Kidney (tissue), 14 donors: ENCODE results near the gene GNG13. TPM values are rescaled to one million over a fixed set of nuclear protein-coding genes. Genes with fewer than 3 reads are reported as not detected.
"Not testable (repeated sequence)": the region's sequence is repeated elsewhere in the genome, so short reads cannot be mapped to it uniquely, and the experiment has no call there.

Experiments used
- DNase-seq, 5 donors: peaks; one replicate each; pipeline ENCODE4 v3.0.0-alpha.2; 2013 to 2020
- FAIRE-seq: peaks from 2 replicates; lab custom pipeline; 2012; peaks lifted over from hg19 to GRCh38; lab: Jason Lieb, UNC
- H3K27ac ChIP-seq, 2 donors: one replicate each; pipeline ENCODE4 v1.7.0; 2013; ENCODE audit warnings: low read depth in 2 of 2, low read length in 2 of 2, inconsistent platforms in 1 of 2
- H3K27me3 ChIP-seq: one replicate; pipeline ENCODE4 v1.7.1; 2013; ENCODE audit warnings: low read length, inconsistent platforms; ENCODE audit not compliant: control insufficient read depth, insufficient read depth
- H3K36me3 ChIP-seq, 3 donors: one replicate each; pipeline versions ENCODE4 v1.7.0 to v1.7.1; 2013; ENCODE audit warnings: low read length in 3 of 3, control low read depth in 1 of 3, inconsistent platforms in 1 of 3; ENCODE audit not compliant: insufficient read depth in 3 of 3, control insufficient read depth in 2 of 3
- H3K4me1 ChIP-seq, 3 donors: one replicate each; pipeline versions ENCODE4 v1.7.0 to v1.7.1; 2013; ENCODE audit warnings: low read length in 3 of 3, inconsistent platforms in 1 of 3, low read depth in 1 of 3; ENCODE audit not compliant: control insufficient read depth in 2 of 3, insufficient read depth in 2 of 3
- H3K4me3 ChIP-seq, 3 donors: one replicate each; pipeline versions ENCODE4 v1.7.0 to v1.8.1; 2013; ENCODE audit warnings: low read length in 3 of 3, control low read depth in 1 of 3, inconsistent platforms in 1 of 3
- H3K9ac ChIP-seq, 3 donors: one replicate each; pipeline versions ENCODE4 v1.7.0 to v1.7.1; 2013; ENCODE audit warnings: low read length in 3 of 3, control low read depth in 1 of 3, inconsistent platforms in 1 of 3
- H3K9me3 ChIP-seq, 3 donors: one replicate each; pipeline versions ENCODE4 v1.7.0 to v1.7.1; 2013; ENCODE audit warnings: low read length in 3 of 3, control low read depth in 1 of 3, inconsistent platforms in 1 of 3; ENCODE audit not compliant: control insufficient read depth in 2 of 3, insufficient read depth in 1 of 3
- intact Hi-C: fragments of 100-400 bp; cut with DNase I; formaldehyde crosslinking; loops from one replicate; pipeline ENCODE4 v1.11.1; 2022
- polyA plus RNA-seq: library from polyadenylated mRNA; stranded (reverse); fragments of 350-450 nt; fragmentation: Illumina TruSeq; extraction: RNeasy Lipid Tissue Mini Kit (QIAGEN cat#74804); gene quantifications from one replicate; pipeline ENCODE4 v1.2.3, GENCODE V29; 2014; ENCODE audit warnings: low read depth, low replicate concordance; ENCODE audit not compliant: insufficient read depth
- total RNA-seq: library from RNA; stranded (reverse); fragmentation: NEBNext Ultra II Directional; extraction: Animal tissue kit (Norgen Biotek cat#: 25700); gene quantifications from one replicate; pipeline ENCODE4 v1.2.1, GENCODE V29; 2021
- TF ChIP-seq, protein P1 (sequence below): IDR thresholded peaks from 3 replicates; pipeline ENCODE4 v1.5.1; 2012; ENCODE audit warnings: mild to moderate bottlenecking, moderate library complexity, borderline replicate concordance; ENCODE audit not compliant: insufficient read depth; ENCODE audit errors: extremely low read depth
- donor health status: control.
- donor health status: control.
- donor health status: control.
- donor health status: control.
- donor health status: control.
- donor health status: DM: yes; HTN: yes; CAD: no.
- donor health status: Normal renal cell carcinoma (clear cell type).

Gene GNG13
- total and polyA plus RNA-seq, 2 donors from 2014 or later, result not detected

DNA sequence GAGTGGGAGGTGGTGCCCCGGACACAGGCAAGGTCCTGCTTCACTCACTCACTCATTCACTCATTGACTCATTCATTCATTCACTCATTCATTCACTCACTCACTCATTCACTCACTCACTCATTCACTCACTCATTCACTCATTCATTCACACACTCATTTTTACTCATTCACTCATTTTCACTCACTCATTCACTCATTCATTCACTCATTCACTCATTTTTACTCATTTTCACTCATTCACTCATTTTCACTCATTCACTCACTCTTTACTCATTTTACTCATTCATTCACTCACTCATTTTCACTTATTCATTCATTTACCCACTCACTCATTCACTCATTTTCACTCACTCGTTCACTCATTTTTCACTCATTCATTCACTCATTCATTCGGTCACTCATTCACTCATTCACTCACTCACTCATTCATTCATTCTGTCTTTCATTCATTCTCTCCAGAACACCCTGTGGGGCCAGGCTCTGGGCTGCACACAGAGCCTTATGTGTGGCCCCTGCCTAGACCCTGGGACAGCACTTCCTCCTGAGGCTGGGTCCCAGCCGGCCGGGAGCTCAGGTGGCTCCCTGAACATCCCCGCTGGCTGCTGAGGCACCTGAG is 21.5 kb downstream of the GNG13 start:
- Histone ChIP-seq H3K27me3 (no peaks in the 10 kb centered on the region), H3K4me1 (no peaks in the 10 kb centered on the region), H3K4me3 (no peak overlapping the region), H3K9me3 (no peaks in the 10 kb centered on the region), H3K27ac (no peak overlapping the region), H3K36me3 (no peaks in the 10 kb centered on the region), H3K9ac (no peak overlapping the region)
- no peak for DNase-seq
- intact Hi-C loops, result no loop called here
- TF ChIP-seq, protein P1, sequence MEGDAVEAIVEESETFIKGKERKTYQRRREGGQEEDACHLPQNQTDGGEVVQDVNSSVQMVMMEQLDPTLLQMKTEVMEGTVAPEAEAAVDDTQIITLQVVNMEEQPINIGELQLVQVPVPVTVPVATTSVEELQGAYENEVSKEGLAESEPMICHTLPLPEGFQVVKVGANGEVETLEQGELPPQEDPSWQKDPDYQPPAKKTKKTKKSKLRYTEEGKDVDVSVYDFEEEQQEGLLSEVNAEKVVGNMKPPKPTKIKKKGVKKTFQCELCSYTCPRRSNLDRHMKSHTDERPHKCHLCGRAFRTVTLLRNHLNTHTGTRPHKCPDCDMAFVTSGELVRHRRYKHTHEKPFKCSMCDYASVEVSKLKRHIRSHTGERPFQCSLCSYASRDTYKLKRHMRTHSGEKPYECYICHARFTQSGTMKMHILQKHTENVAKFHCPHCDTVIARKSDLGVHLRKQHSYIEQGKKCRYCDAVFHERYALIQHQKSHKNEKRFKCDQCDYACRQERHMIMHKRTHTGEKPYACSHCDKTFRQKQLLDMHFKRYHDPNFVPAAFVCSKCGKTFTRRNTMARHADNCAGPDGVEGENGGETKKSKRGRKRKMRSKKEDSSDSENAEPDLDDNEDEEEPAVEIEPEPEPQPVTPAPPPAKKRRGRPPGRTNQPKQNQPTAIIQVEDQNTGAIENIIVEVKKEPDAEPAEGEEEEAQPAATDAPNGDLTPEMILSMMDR, result no peak
- no peak for FAIRE-seq

DNA sequence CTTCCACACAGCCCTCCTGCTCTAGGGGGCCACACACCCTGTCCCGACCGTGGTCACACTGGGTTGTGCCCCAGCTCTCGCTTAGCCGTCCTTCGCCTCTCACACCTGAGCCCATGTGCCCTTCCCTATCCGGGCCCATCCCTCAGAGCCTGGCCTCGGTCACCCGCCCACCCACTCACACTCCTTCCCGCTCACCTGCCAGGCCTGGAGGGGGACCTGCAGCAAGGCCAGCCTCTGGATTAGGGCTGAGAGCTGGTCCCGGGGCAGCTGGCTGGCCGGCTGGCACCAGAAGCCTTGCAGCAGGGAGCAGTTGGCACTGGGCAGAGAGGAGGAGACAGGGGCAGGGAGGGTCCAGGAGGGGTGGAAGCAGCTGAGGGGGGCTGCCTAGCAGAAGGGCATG is 22.1 kb downstream of the GNG13 start:
- TF ChIP-seq, protein P1, result no peak
- Histone ChIP-seq H3K9ac (no peak overlapping the region), H3K4me3 (no peak overlapping the region), H3K9me3 (no peaks in the 10 kb centered on the region), H3K27me3 (no peaks in the 10 kb centered on the region), H3K4me1 (no peaks in the 10 kb centered on the region), H3K36me3 (no peaks in the 10 kb centered on the region), H3K27ac (no peak overlapping the region)
- no peak for FAIRE-seq
- intact Hi-C loops, result no loop called here
- DNase-seq, result no peak

DNA sequence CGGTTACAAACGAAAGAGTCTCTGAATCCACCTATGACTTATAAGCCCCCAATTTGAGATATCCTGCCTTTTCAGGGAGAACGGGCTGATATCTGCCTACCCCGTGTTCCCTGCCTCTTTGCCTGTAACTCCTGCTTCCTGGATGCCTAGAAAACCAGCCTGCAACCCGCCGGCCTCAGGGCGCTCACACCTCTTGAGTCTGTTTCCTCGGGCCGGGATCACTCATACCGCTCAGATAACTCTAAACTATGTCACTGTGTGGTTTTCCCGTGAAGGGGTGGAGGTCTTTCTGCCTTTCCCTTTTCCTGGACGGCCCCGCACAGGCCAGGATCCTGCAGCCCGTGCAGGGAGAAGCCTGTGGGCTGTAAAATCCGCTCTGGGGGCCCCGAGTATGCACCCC is 22.7 kb downstream of the GNG13 start:
- Histone ChIP-seq H3K9ac (no peak overlapping the region), H3K36me3 (no peaks in the 10 kb centered on the region), H3K4me1 (no peaks in the 10 kb centered on the region), H3K27ac (no peak overlapping the region), H3K4me3 (no peak overlapping the region), H3K27me3 (no peaks in the 10 kb centered on the region), H3K9me3 (no peaks in the 10 kb centered on the region)
- TF ChIP-seq, protein P1, result no peak
- no peak for DNase-seq
- intact Hi-C loops, result no loop called here
- no peak for FAIRE-seq

DNA sequence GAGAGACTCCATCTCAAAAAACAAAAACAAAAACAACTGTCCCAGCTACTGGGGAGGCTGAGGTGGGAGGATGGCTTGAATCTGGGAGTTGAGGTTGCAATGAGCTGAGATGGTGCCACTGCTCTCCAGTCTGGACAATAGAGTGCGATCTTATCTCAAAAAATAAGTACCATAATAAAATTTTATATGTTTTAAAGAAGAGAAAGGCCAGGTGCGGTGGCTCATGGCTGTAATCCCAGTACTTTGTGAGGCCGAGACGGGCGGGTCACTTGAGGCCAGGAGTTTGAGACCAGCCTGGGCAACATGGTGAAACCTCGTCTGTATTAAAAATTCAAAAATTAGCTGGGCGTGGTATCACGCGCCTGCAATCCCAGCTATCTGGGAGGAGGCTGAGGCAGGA is 23.7 kb downstream of the GNG13 start:
- H3K36me3 ChIP-seq, result no peaks in the 10 kb centered on the region
- DNase-seq (no peak), FAIRE-seq (no peak)
- H3K4me1 ChIP-seq, result no peaks in the 10 kb centered on the region
- no peak overlapping the region for H3K4me3 ChIP-seq
- H3K9me3 ChIP-seq, result no peaks in the 10 kb centered on the region
- intact Hi-C loops, result no loop called here
- H3K27ac ChIP-seq, result no peak overlapping the region
- H3K9ac ChIP-seq, result no peak overlapping the region
- no peaks in the 10 kb centered on the region for H3K27me3 ChIP-seq
- TF ChIP-seq, protein P1, result no peak

DNA sequence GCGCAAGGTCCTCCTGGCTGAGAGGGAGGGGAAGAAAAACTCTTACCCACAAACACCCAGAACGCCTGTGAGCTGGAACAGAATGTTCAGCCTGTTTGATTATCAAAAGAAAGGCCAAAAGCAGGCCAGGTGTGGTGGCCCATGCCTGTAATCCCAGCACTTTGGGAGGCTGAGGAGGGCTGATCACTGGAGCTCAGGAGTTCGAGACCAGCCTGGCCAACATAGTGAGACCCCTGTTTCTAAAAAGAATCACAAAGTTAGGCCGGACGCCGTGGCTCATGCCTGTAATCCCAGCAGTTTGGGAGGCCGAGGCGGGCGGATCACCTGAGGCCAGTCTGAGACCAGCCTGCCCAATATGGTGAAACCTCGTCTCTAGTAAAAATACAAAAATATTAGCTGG is 24.2 kb downstream of the GNG13 start:
- H3K9ac ChIP-seq, H3K4me1 ChIP-seq, H3K36me3 ChIP-seq, H3K9me3 ChIP-seq, H3K4me3 ChIP-seq, H3K27me3 ChIP-seq, FAIRE-seq, H3K27ac ChIP-seq, DNase-seq, intact Hi-C loops: not testable (repeated sequence)
